H9 (cell line): Measurements from ENCODE around the gene EIF4E2. TPM values are rescaled to one million over a fixed set of nuclear protein-coding genes. Genes with fewer than 3 reads are reported as not detected.

Experiments used
- DNase-seq: peaks from one replicate; pipeline ENCODE4 v3.0.0-alpha.2; 2017
- H2AFZ ChIP-seq: one replicate; pipeline ENCODE4 v1.6.1; 2013; ENCODE audit warnings: mild to moderate bottlenecking, low read length, control low read depth, moderate library complexity
- H2AK5ac ChIP-seq: 2 replicates; pipeline ENCODE4 v1.6.1; 2013; ENCODE audit warnings: low read length, control low read depth, mixed read lengths; ENCODE audit not compliant: insufficient read length
- H2BK120ac ChIP-seq: one replicate; pipeline ENCODE4 v1.6.1; 2013; ENCODE audit warnings: low read depth, mild to moderate bottlenecking, low read length, control low read depth, inconsistent platforms; ENCODE audit not compliant: poor library complexity, severe bottlenecking
- H2BK12ac ChIP-seq: 2 replicates; pipeline ENCODE4 v1.6.1; 2013; ENCODE audit warnings: low read length, control low read depth, mixed read lengths, low read depth; ENCODE audit not compliant: insufficient read length
- H2BK15ac ChIP-seq: 2 replicates; pipeline ENCODE4 v1.6.1; 2013; ENCODE audit warnings: low read depth, low read length, control low read depth
- H2BK20ac ChIP-seq: one replicate; pipeline ENCODE4 v1.6.1; 2013; ENCODE audit warnings: low read depth, mild to moderate bottlenecking, low read length, control low read depth, inconsistent platforms; ENCODE audit not compliant: poor library complexity, severe bottlenecking
- H2BK5ac ChIP-seq: 2 replicates; pipeline ENCODE4 v1.6.1; 2013; ENCODE audit warnings: low read length, control low read depth, mixed read lengths; ENCODE audit not compliant: insufficient read length
- H3K14ac ChIP-seq: 2 replicates; pipeline ENCODE4 v1.6.1; 2013; ENCODE audit warnings: low read length, control low read depth; ENCODE audit not compliant: insufficient read depth
- H3K18ac ChIP-seq: 2 replicates; pipeline ENCODE4 v1.6.1; 2013; ENCODE audit warnings: low read depth, mild to moderate bottlenecking, mixed read lengths, low read length, control low read depth; ENCODE audit not compliant: insufficient read length
- H3K23ac ChIP-seq: 2 replicates; pipeline ENCODE4 v1.6.1; 2013; ENCODE audit warnings: low read length, control low read depth, mixed read lengths, low read depth; ENCODE audit not compliant: insufficient read length
- H3K23me2 ChIP-seq: 2 replicates; pipeline ENCODE4 v1.6.1; 2013; ENCODE audit warnings: low read depth, mild to moderate bottlenecking, mixed read lengths, low read length, control low read depth; ENCODE audit not compliant: insufficient read length, poor library complexity, severe bottlenecking
- H3K27ac ChIP-seq: 2 replicates; pipeline ENCODE4 v1.5.1; 2013; ENCODE audit warnings: low read length, control low read depth, mixed read lengths, low read depth; ENCODE audit not compliant: insufficient read length
- H3K27me3 ChIP-seq: 2 replicates; pipeline ENCODE4 v1.6.1; 2013; ENCODE audit warnings: low read length, control low read depth, inconsistent platforms; ENCODE audit not compliant: insufficient read depth
- H3K4ac ChIP-seq: 2 replicates; pipeline ENCODE4 v1.6.1; 2013; ENCODE audit warnings: low read depth, mild to moderate bottlenecking, control low read depth, inconsistent platforms, low read length, moderate library complexity
- H3K4me1 ChIP-seq: 2 replicates; pipeline ENCODE4 v1.6.1; 2013; ENCODE audit warnings: low read length, control low read depth, inconsistent platforms; ENCODE audit not compliant: insufficient read depth
- H3K4me2 ChIP-seq: 2 replicates; pipeline ENCODE4 v1.6.1; 2013; ENCODE audit warnings: low read length, control low read depth, mixed read lengths; ENCODE audit not compliant: insufficient read length, insufficient read depth
- H3K56ac ChIP-seq: 2 replicates; pipeline ENCODE4 v1.6.1; 2013; ENCODE audit warnings: low read depth, mild to moderate bottlenecking, mixed read lengths, low read length, control low read depth; ENCODE audit not compliant: insufficient read length
- H3K79me1 ChIP-seq: 2 replicates; pipeline ENCODE4 v1.6.1; 2013; ENCODE audit warnings: low read depth, mild to moderate bottlenecking, moderate library complexity, low read length, control low read depth, inconsistent platforms; ENCODE audit not compliant: insufficient read depth, poor library complexity, severe bottlenecking
- H3K79me2 ChIP-seq: 2 replicates; pipeline ENCODE4 v1.6.1; 2013; ENCODE audit warnings: low read length, control low read depth, inconsistent platforms; ENCODE audit not compliant: insufficient read depth
- H3K9ac ChIP-seq: 2 replicates; pipeline ENCODE4 v1.6.1; 2013; ENCODE audit warnings: low read length, control low read depth, mixed read lengths; ENCODE audit not compliant: insufficient read length; ENCODE audit errors: extremely low read depth
- H3K9me3 ChIP-seq: one replicate; pipeline ENCODE4 v1.6.1; 2013; ENCODE audit warnings: low read depth, low read length, inconsistent platforms; ENCODE audit not compliant: control insufficient read depth
- H3T11ph ChIP-seq: one replicate; pipeline ENCODE4 v1.6.1; 2013; ENCODE audit warnings: mild to moderate bottlenecking, low read length, control low read depth, inconsistent platforms
- H4K20me1 ChIP-seq: one replicate; pipeline ENCODE4 v1.6.1; 2013; ENCODE audit not compliant: control insufficient read depth, insufficient read length, insufficient read depth
- H4K5ac ChIP-seq: 2 replicates; pipeline ENCODE4 v1.6.1; 2013; ENCODE audit warnings: low read depth, mild to moderate bottlenecking, mixed read lengths, low read length, control low read depth; ENCODE audit not compliant: insufficient read length
- H4K8ac ChIP-seq: replicated peaks from 2 replicates; pipeline ENCODE4 v1.6.1; 2013; ENCODE audit warnings: low read length, control low read depth, mixed read lengths, low read depth; ENCODE audit not compliant: insufficient read length
- H4K91ac ChIP-seq: 2 replicates; pipeline ENCODE4 v1.6.1; 2013; ENCODE audit warnings: low read depth, mild to moderate bottlenecking, moderate library complexity, mixed read lengths, low read length, control low read depth; ENCODE audit not compliant: insufficient read length
- H3K27ac Mint-ChIP-seq, 3 experiments: 2 replicates in 2 of 3; 3 replicates in 1 of 3; pipeline ENCODE4 v1.8.0; 2020 to 2021; ENCODE audit warnings: mixed read lengths in 3 of 3, mild to moderate bottlenecking in 1 of 3, moderate library complexity in 1 of 3
- H3K27me3 Mint-ChIP-seq: 2 replicates; pipeline ENCODE4 v1.8.0; 2021; ENCODE audit warnings: low read depth, mild to moderate bottlenecking, moderate library complexity, mixed read lengths
- H3K36me3 Mint-ChIP-seq, 3 experiments: 2 replicates in 2 of 3; 3 replicates in 1 of 3; pipeline ENCODE4 v1.8.0; 2020 to 2021; ENCODE audit warnings: low read depth in 3 of 3, mixed read lengths in 3 of 3; ENCODE audit not compliant: insufficient read depth in 1 of 3
- H3K4me1 Mint-ChIP-seq, 2 experiments: 2 replicates each; pipeline ENCODE4 v1.8.0; 2020; ENCODE audit warnings: mixed read lengths in 2 of 2
- H3K4me3 Mint-ChIP-seq, 2 experiments: 2 replicates in 1 of 2; 3 replicates in 1 of 2; pipeline ENCODE4 v1.8.0; 2020 to 2021; ENCODE audit warnings: mild to moderate bottlenecking in 2 of 2, mixed read lengths in 2 of 2, moderate library complexity in 1 of 2
- H3K9me3 Mint-ChIP-seq, 2 experiments: 2 replicates in 1 of 2; 3 replicates in 1 of 2; pipeline ENCODE4 v1.8.0; 2020; ENCODE audit warnings: mild to moderate bottlenecking in 2 of 2, mixed read lengths in 2 of 2, moderate library complexity in 1 of 2
- CTCF ChIP-seq: fragments of 200-600 bp; sonication (generic); conservative IDR thresholded peaks from 3 replicates; pipeline ENCODE4 v1.8.0; 2021; ENCODE audit warnings: antibody characterized with exemption, mild to moderate bottlenecking
- WGBS: extraction: QIAGEN DNeasy Blood & Tissue Kit; methylation state at CpG from one replicate; pipeline ENCODE4 v1.1.7; 2013; ENCODE audit warnings: missing lambda C conversion rate, low lambda C conversion rate, mixed read lengths; ENCODE audit not compliant: insufficient read length; ENCODE audit errors: extremely low coverage; 5-methylcytosine and 5-hydroxymethylcytosine counted together
- total RNA-seq: library from RNA; stranded (reverse); gene quantifications from 2 replicates; pipeline ENCODE4 v1.2.1, GENCODE V29; 2021

EIF4E2 gene
- total RNA-seq, 1 experiment from 2014 or later, result 109 TPM

GRCh38 chr2:232573771-232574435 is 23.4 kb downstream of the EIF4E2 start:
- Histone ChIP-seq H4K8ac (no peak overlapping the region), H2AFZ (no peak overlapping the region), H4K20me1 (no peaks in the 10 kb centered on the region), H2BK20ac (no peak overlapping the region), H2AK5ac (no peak overlapping the region), H2BK120ac (no peak overlapping the region), H3K27ac (no peak overlapping the region), H3K79me2 (no peaks in the 10 kb centered on the region), H3K56ac (no peak overlapping the region), H2BK15ac (no peak overlapping the region), H3K4me2 (no peak overlapping the region), H2BK5ac (no peak overlapping the region), H3K23ac (no peak overlapping the region), H3K9me3 (no peaks in the 10 kb centered on the region), H3K18ac (no peak overlapping the region), H3K9ac (no peak overlapping the region), H3K4ac (no peak overlapping the region), H4K5ac (no peak overlapping the region), H3K79me1 (no peaks in the 10 kb centered on the region), H2BK12ac (no peak overlapping the region), H3K4me1 (no peaks in the 10 kb centered on the region), H3K14ac (no peak overlapping the region), H3K27me3 (no peaks in the 10 kb centered on the region), H4K91ac (no peak overlapping the region), H3T11ph (no peak overlapping the region), H3K23me2 (no peaks in the 10 kb centered on the region)
- no peak for TF ChIP-seq CTCF
- no peak for DNase-seq
- no CpG with 5 or more reads among the region's 8 CpGs for WGBS
- H3K4me1 Mint-ChIP-seq, result peaks cover 2 to 3% of the 10 kb centered on the region in 2 experiments; a peak in 3 of 4 replicates
- peak overlapping the region in 2 of 3 experiments; percentile 17 to 54; a peak in 2 of 7 replicates for H3K27ac Mint-ChIP-seq
- no peaks in the 10 kb centered on the region for H3K27me3 Mint-ChIP-seq
- no peak overlapping the region for H3K4me3 Mint-ChIP-seq
- H3K36me3 Mint-ChIP-seq, result peaks cover 7 to 71% (median 38%) of the 10 kb centered on the region in 3 experiments; a peak in 6 of 7 replicates
- H3K9me3 Mint-ChIP-seq, result no peaks in the 10 kb centered on the region
